Tibial nerve (tissue), 3 donors: Measurements from ENCODE around the gene SLC39A11.

Experiments
- POLR2A ChIP-seq, 2 donors: fragments of 450-650 bp; IDR thresholded peaks; one replicate each; pipeline ENCODE4 v1.6.1; 2017; ENCODE audit warnings: antibody characterized with exemption in 2 of 2, mild to moderate bottlenecking in 2 of 2, moderate library complexity in 2 of 2
- TF ChIP-seq, protein P1 (sequence below), 5 experiments: fragments of 200-600 bp in 3 of 5; fragments of 450-650 bp in 2 of 5; sonication (generic) in 3 of 5; IDR thresholded peaks; one replicate each; pipeline ENCODE4 v1.5.1; 2016 to 2019; ENCODE audit warnings: antibody characterized with exemption in 5 of 5, mild to moderate bottlenecking in 3 of 5, moderate library complexity in 2 of 5

DNA sequence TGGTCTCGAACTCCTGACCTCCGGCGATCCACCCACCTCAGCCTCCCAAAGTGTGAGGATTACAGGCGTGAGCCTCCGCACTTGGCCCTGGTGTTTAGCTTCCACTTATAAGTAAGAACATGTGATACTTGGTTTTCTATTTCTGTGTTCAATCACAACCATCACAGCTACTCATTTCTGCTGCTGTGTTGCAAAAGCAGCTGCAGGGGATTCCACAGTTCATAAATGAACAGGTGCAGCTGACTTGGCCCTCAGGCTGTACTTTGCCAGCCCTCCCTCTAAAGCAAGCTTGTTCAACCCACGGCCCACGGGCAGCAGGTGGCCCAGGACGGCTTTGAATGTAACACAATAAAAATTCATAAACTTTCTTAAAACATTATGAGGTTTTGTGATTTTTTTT, 79.2 kb downstream of the SLC39A11 start:
- TF ChIP-seq POLR2A (IDR thresholded peaks at IDR 0.05): no peak
- TF ChIP-seq, protein P1, sequence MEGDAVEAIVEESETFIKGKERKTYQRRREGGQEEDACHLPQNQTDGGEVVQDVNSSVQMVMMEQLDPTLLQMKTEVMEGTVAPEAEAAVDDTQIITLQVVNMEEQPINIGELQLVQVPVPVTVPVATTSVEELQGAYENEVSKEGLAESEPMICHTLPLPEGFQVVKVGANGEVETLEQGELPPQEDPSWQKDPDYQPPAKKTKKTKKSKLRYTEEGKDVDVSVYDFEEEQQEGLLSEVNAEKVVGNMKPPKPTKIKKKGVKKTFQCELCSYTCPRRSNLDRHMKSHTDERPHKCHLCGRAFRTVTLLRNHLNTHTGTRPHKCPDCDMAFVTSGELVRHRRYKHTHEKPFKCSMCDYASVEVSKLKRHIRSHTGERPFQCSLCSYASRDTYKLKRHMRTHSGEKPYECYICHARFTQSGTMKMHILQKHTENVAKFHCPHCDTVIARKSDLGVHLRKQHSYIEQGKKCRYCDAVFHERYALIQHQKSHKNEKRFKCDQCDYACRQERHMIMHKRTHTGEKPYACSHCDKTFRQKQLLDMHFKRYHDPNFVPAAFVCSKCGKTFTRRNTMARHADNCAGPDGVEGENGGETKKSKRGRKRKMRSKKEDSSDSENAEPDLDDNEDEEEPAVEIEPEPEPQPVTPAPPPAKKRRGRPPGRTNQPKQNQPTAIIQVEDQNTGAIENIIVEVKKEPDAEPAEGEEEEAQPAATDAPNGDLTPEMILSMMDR (IDR thresholded peaks at IDR 0.05): no peak
